Kidney epithelial cell (primary cell): ENCODE results near the gene RIN3. TPM values are rescaled to one million over a fixed set of nuclear protein-coding genes. Genes with fewer than 3 reads are reported as not detected.

ENCODE experiments used
- DNase-seq: peaks from one replicate; pipeline ENCODE4 v3.0.0-alpha.2; 2010; ENCODE audit warnings: low read depth
- H3K27me3 ChIP-seq: 2 replicates; pipeline ENCODE4 v1.6.0; 2011; ENCODE audit warnings: low read length; ENCODE audit not compliant: control insufficient read depth, insufficient read depth
- H3K36me3 ChIP-seq: 2 replicates; pipeline ENCODE4 v1.5.1; 2011; ENCODE audit warnings: low read length; ENCODE audit not compliant: control insufficient read depth, insufficient read depth
- H3K4me3 ChIP-seq: 2 replicates; pipeline ENCODE4 v1.5.1; 2011; ENCODE audit warnings: low read depth, mild to moderate bottlenecking, control low read depth, low read length
- CTCF ChIP-seq: IDR thresholded peaks from 2 replicates; pipeline ENCODE4 v1.5.1; 2011; ENCODE audit warnings: mild to moderate bottlenecking, moderate library complexity, low read length, control low read depth, inconsistent platforms; ENCODE audit not compliant: insufficient read depth, poor library complexity, severe bottlenecking
- total RNA-seq: library from RNA; depleted of rRNA; stranded (reverse); fragments of >200 nt; gene quantifications from 2 replicates; pipeline ENCODE4 v1.2.3, GENCODE V29; 2015

The RIN3 gene
- total RNA-seq, 1 donor from 2014 or later: 6.0 TPM

GRCh38 chr14:92633724-92634123 is 120.1 kb downstream of the RIN3 start:
- H3K4me3 ChIP-seq: no peak overlapping the region
- no peak for TF ChIP-seq CTCF
- DNase-seq: no peak
- no peaks in the 10 kb centered on the region for H3K36me3 ChIP-seq
- no peaks in the 10 kb centered on the region for H3K27me3 ChIP-seq

- no peak for DNase-seq
- H3K4me3 ChIP-seq: no peak overlapping the region
- no peak for TF ChIP-seq CTCF
- H3K27me3 ChIP-seq: no peaks in the 10 kb centered on the region
- H3K36me3 ChIP-seq: no peaks in the 10 kb centered on the region
These were observed 121.5 kb downstream of the RIN3 start for GRCh38 chr14:92635031-92635430.

GRCh38 chr14:92635896-92636295 is 122.3 kb downstream of the RIN3 start:
- Histone ChIP-seq H3K4me3 (no peak overlapping the region), H3K27me3 (no peaks in the 10 kb centered on the region), H3K36me3 (no peaks in the 10 kb centered on the region)
- no peak for TF ChIP-seq CTCF
- DNase-seq: no peak

GRCh38 chr14:92637228-92637627 is 123.6 kb downstream of the RIN3 start:
- TF ChIP-seq CTCF: no peak
- H3K27me3 ChIP-seq: no peaks in the 10 kb centered on the region
- no peaks in the 10 kb centered on the region for H3K36me3 ChIP-seq
- DNase-seq: no peak
- no peak overlapping the region for H3K4me3 ChIP-seq

GRCh38 chr14:92637864-92638263 is 124.3 kb downstream of the RIN3 start:
- Histone ChIP-seq H3K4me3 (no peak overlapping the region), H3K36me3 (no peaks in the 10 kb centered on the region), H3K27me3 (no peaks in the 10 kb centered on the region)
- no peak for DNase-seq
- no peak for TF ChIP-seq CTCF

- Histone ChIP-seq H3K27me3 (no peaks in the 10 kb centered on the region), H3K4me3 (no peak overlapping the region), H3K36me3 (no peaks in the 10 kb centered on the region)
- TF ChIP-seq CTCF: no peak
- no peak for DNase-seq
These were observed 124.7 kb downstream of the RIN3 start for GRCh38 chr14:92638266-92638665.
